ENCODE measurements around the gene CBY1.
A peak's percentile ranks its signal among the peaks of the same experiment; 100 is the strongest.

Gene CBY1

DNA sequence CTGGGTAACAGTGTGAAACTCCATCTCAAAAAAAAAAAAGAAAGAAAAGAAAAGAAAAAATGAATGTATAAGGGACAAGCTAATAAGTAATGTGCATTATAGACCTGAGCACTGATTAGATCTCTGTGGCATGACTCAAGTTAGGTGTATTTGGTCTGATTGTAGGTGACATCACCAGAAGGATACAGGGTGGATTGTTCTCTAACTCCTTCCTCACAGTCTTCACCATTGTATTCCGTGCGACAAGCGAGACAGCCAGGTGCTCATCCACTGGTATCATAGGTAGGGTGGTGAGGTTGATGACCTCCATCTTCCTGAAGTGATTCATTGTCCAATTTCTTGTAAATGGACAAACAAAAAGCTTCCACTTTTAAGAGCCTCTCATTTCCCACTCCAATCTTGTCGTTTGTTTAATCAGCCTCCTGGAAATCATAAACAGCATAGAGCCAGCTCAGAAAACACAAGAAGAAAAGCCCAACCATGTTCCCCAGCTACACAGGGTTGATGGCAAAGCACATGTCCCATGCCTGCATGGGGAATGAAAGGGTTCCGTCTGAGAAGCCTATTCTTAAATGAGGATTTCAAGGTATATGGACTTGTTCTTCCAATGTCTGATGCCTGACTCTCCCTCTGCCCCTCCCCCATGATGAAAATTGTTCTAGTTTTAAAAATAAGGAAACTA lies 6.5 kb upstream of the CBY1 start:
- no peak for DNase-seq (ENCODE audit: low read depth in 2 of 3, low spot score in 2 of 3)

DNA sequence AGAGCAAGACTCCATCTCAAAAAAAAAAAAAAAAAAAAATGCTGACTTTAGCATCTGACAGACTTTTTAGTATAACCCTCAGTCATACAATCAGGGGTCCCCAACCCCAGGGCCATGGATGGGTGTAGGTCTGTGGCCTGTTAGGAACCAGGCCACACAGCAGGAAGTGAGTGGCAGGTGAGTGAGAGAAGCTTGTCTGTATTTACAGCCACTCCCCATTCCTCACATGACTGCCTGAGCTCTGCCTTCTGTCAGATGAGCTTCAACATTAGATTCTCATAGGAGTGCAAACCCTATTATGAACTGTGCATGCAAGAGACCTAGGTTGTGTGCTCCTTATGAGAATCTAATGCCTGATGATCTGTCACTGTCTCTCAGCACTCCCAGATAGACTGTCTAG lies 3.6 kb upstream of the CBY1 start:
- DNase-seq (ENCODE audit: low read depth in 2 of 3, low spot score in 2 of 3), result no peak

GRCh38 chr22:38653741-38654140 lies 2.7 kb upstream of the CBY1 start:
- DNase-seq (ENCODE audit: low read depth in 2 of 3, low spot score in 2 of 3), result no peak

GRCh38 chr22:38655519-38656255 lies 751 bp upstream of the CBY1 start:
- no peak for DNase-seq (ENCODE audit: low read depth in 2 of 3, low spot score in 2 of 3)

DNA sequence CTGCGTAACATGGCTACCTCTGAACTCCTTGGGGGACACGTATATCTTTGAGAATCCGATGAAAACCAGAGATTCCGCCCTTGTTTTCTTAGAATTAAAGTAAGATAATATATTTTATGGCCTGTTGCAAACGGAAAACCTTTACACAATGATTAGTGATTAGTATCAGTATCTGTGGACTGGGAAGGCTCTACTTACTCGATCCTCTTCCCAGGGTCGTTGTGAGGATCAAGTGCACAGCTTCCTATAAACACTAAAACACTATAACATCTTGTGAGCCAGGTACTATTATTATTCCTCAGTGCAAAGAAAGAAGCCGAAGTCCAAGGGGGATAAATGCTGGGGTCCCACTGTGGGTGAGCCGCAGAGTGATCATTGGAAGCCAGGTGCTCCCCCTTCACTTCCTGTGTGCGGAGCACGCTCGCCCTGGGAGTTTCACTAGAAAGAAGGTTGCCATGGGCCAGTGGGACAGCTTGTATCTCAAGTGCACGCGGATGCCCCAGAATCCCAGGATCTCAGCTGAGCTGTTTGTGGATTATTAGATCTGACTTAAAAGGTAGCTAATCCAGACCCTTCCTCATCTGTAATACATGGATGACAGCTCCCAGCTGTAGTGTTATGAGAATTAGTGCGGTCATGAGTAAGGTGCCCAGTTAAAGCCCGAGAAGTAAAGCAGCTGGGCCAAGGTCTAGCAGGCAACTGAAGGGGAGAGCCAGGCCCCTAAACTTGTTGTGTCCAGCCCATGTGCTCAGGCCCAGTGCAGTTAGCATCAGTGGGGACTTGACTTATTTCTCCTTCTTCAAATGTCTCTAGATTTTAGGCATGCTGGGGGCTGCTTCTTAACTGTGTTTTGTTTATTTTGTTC lies 839 bp downstream of the CBY1 start:
- peak; percentile 9 to 26 (median 18) for DNase-seq (ENCODE audit: low read depth in 2 of 3, low spot score in 2 of 3)

- DNase-seq (ENCODE audit: low read depth in 2 of 3, low spot score in 2 of 3), result no peak
Observed at GRCh38 chr22:38674888-38675287, 18.4 kb downstream of the CBY1 start.

DNA sequence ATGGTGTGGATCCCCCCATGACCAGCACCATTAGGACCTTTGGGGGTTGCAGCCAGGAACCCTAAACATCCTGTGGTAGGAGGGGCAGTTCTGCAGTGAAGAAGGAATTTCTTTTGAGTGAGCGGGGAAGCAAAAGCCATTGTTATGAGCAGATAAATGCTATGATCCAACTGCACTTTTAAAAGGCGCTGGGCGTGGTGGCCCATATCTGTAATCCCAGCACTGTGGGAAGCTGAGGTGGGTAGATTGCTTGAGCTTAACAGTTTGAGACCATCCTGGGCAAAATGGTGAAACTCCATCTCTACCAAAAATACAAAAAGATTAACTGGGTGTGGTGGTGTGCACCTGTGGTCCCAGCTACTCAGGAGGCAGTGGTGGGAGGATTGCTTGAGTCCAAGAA lies 19.4 kb downstream of the CBY1 start:
- no peak for DNase-seq (ENCODE audit: low read depth in 2 of 3, low spot score in 2 of 3)

GRCh38 chr22:38681582-38682335 lies 25.3 kb downstream of the CBY1 start, which contains the start of gene TOMM22:
Gene TOMM22, plus strand, starts transcription at chr22:38681957. Its CDS starts 22 bp downstream, at chr22:38681979.
- DNase-seq (ENCODE audit: low read depth in 2 of 3, low spot score in 2 of 3), result peak; percentile 73 to 78 (median 75)

- DNase-seq (ENCODE audit: low read depth in 2 of 3, low spot score in 2 of 3), result no peak
Observed at GRCh38 chr22:38684895-38685294, 28.5 kb downstream of the CBY1 start.

DNA sequence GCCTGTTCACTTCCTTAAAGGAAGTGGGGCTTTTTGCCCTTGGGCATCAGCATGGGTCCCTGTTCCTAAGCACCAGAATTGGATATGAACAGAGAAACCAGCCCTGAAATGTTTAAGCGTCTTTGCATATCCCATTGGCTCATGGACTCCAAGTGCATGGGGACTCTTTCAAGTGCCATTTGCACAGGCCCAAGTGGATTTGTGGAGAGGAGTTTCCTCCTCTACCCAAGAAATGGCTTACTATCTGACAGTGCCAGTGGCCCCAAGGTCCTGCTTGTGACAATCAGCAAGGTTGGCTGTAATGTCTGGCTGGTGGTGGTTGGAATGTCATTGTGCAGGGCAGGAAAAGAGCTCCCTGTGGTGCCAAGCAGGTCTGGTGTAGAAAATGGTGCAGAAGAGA lies 29.3 kb downstream of the CBY1 start:
- DNase-seq (ENCODE audit: low read depth in 2 of 3, low spot score in 2 of 3), result no peak

DNA sequence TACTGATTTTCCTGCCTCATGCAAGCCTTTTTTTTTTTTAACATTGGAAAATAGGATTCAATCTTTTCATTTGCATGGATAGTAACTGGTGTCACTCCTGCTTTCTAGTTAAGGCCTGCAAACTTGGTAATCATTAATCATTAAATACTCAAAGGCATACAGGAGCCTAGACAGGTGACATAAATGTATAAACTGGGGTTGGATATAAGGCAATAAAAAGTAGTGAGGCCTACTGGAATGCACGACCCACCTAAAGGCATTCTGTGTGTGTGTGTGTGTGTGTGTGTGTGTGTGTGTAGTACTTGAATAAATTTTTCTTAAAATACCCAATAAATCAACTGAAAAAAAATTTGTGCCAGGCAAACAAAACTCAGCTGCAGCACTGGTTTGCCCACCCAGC lies 33.2 kb downstream of the CBY1 start:
- no peak for DNase-seq (ENCODE audit: low read depth in 2 of 3, low spot score in 2 of 3)

DNA sequence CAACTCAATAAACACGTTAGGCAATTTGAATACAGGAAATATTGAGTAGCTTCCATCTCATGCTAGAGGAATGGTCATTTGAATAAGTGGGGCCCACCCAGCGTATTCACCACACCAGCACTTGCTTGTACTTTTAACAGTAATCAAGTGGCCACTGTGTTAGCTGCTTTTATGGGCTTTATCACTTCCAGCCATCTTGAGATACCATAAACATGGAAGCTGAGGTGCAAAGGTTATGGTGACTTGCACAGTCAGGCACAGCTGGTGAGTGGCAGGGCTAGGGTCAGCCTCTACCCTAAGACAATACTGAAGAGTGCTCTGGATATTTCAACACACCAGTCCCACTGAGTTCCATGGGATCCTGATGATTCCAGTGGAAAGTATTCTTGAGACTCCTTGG lies 37.6 kb downstream of the CBY1 start:
- DNase-seq (ENCODE audit: low read depth in 2 of 3, low spot score in 2 of 3), result no peak

DNA sequence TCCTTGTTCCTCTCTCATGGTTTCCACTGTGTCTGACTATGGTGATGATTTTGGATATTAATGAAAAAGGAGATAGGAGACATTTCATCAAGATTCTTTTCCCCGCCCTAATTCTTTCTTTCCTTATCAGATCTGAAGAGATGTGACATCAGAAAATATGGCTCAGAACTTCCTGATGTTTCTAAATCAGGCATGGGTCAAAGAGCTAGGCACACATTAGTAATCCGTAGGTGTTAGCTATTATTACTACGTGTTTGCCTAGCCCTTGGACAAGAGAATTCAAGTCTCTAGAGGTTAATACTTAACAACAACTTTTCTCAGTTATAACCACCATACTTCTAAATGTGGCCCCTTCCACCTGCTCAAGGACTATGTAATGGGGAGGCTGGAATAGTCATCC lies 38.5 kb downstream of the CBY1 start:
- no peak for DNase-seq (ENCODE audit: low read depth in 2 of 3, low spot score in 2 of 3)

GRCh38 chr22:38696606-38697424 lies 40.4 kb downstream of the CBY1 start:
- no peak for DNase-seq (ENCODE audit: low read depth in 2 of 3, low spot score in 2 of 3)

DNA sequence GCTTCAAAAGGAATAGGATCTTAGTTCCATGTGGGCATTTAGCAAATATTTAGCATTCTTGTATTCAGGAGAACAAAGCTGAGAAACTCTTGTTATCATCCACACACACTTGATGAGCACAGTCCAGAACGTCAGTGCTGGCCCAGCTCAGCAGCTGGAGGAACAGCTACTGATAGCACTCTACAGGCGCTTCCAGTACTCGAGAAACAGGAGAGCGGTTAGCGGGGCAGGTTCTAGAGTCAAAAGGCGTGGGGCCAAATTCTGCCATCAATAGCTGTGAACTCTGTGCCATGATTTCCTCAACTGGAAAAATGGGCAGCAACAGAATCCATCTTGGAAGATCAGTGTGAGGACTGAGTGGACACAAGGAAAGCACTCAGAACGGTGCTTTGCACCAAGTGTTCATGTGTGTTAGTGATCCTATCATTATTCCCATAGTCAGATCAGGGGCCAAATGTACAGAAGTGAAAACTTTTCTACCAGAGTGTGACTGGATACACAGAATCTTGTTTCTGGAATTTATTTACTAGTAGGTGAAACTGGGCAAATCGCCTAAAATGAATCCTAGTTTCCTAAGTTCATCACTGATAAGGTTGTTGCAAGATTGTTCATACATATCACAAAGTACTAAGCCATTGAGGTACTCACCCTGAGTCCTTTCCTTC lies 41.1 kb downstream of the CBY1 start:
- DNase-seq (ENCODE audit: low read depth in 2 of 3, low spot score in 2 of 3), result no peak

DNA sequence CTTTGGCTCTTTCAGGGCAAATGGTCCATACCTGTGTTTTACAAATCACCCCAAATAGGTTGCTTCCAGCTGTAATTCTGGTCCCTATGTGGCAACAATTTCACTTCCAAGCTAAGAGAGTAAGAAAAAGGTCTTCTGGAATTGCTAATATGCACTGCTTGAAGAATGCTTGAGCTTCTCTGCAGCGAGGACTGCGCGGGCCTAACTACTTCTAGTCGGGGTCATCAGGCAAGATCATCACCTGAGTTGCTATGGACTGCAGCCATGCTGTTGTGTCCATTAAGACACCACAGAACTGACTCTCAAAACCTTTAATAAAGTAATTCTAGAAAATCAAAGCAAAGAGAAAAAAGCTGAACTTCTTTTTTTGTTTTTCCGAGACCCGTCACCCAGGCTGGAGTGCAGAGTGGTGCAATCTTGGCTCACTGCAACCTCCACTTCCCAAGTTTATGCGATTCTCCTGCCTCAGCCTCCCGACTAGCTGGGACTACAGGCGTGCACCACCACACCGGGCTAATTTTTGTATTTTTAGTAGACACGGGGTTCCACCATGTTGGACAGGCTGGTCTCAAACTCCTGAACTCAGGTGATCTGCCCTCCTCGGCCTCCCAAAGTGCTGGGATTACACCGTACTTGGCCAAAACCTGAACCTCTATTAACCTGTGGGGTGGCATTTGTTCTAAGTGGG lies 42.1 kb downstream of the CBY1 start:
- no peak for DNase-seq (ENCODE audit: low read depth in 2 of 3, low spot score in 2 of 3)

DNA sequence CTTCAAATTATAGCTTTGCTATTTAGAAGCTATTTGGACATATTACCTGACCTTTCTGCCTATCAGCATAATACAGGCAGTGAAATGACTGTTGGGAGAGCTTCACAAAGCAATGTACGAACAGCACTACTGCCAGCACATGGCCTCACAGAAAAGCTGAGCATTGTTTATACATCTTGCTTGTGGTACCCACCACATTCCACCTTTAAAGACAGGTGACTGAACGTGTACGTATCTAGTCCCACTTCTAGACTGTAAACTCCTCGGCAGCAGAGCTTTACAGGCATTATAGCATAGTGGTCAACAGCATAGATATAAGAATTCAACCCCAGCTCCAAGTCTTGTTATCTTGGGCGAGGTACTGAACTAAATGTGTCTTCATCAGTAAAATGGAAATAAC lies 42.7 kb downstream of the CBY1 start:
- DNase-seq (ENCODE audit: low read depth in 2 of 3, low spot score in 2 of 3), result no peak

DNA sequence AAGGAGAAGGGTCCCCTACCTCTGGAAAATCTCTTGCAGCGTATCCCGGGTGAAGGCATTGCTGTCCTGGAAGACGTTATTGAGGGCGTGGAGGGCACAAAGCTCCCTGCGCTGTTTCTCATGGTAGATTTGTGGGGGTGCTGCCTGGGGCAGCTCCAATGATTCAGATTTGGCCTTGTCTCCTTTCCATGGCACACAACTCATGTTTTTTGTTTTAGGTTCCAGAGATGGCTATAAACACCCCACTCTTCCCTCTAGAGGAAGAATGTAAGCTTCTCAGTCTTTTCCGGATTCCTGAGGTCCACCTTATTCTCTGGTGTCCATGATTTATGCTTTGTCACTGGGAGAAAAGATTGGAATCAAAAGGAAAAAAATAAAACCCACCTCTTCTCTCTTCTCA lies 43.3 kb downstream of the CBY1 start:
- DNase-seq (ENCODE audit: low read depth in 2 of 3, low spot score in 2 of 3), result no peak

- DNase-seq (ENCODE audit: low read depth in 2 of 3, low spot score in 2 of 3), result peak in 2 of 3 experiments; percentile 15 to 17
Observed at GRCh38 chr22:38700270-38700788, 43.9 kb downstream of the CBY1 start.
